Measurements from ENCODE around the gene NAT8L.

GRCh38 chr4:2068198-2068470 is 9.0 kb downstream of the NAT8L start:
- TF ChIP-seq POLR2AphosphoS5 (IDR thresholded peaks at IDR 0.05; ENCODE audit: insufficient read depth, low read depth, low read length) (no peak), CTCF (IDR thresholded peaks at IDR 0.05; ENCODE audit: extremely low read depth in 1 of 2, insufficient read depth in 1 of 2, low read depth in 1 of 2, low read length in 2 of 2) (no peak), GATA2 (IDR thresholded peaks at IDR 0.05; ENCODE audit: insufficient read depth, insufficient read length, low read depth, low read length) (no peak), MAX (IDR thresholded peaks at IDR 0.05; ENCODE audit: insufficient read depth, insufficient read length) (peak; percentile 43), EZH2 (IDR thresholded peaks at IDR 0.05; ENCODE audit: borderline replicate concordance, low read depth, low read length, severe bottlenecking) (no peak), POLR2A (IDR thresholded peaks at IDR 0.05; ENCODE audit: low read depth, low read length) (no peak), MYC (IDR thresholded peaks at IDR 0.05; ENCODE audit: low read depth, low read length) (no peak), FOS (IDR thresholded peaks at IDR 0.05; ENCODE audit: borderline replicate concordance, insufficient read depth, low read length) (no peak)

Measured in endothelial cell of umbilical vein (primary cell).